CD4-positive, alpha-beta T cell treated with Interleukin-21 for 1 hour (primary cell): ENCODE data around the gene NADK.
"Not testable (repeated sequence)": the region's sequence is repeated elsewhere in the genome, so short reads cannot be mapped to it uniquely, and the experiment has no call there.

Source experiments
- DNase-seq: peaks from one replicate; pipeline ENCODE4 v3.0.0-alpha.2; 2020

Gene NADK

DNA sequence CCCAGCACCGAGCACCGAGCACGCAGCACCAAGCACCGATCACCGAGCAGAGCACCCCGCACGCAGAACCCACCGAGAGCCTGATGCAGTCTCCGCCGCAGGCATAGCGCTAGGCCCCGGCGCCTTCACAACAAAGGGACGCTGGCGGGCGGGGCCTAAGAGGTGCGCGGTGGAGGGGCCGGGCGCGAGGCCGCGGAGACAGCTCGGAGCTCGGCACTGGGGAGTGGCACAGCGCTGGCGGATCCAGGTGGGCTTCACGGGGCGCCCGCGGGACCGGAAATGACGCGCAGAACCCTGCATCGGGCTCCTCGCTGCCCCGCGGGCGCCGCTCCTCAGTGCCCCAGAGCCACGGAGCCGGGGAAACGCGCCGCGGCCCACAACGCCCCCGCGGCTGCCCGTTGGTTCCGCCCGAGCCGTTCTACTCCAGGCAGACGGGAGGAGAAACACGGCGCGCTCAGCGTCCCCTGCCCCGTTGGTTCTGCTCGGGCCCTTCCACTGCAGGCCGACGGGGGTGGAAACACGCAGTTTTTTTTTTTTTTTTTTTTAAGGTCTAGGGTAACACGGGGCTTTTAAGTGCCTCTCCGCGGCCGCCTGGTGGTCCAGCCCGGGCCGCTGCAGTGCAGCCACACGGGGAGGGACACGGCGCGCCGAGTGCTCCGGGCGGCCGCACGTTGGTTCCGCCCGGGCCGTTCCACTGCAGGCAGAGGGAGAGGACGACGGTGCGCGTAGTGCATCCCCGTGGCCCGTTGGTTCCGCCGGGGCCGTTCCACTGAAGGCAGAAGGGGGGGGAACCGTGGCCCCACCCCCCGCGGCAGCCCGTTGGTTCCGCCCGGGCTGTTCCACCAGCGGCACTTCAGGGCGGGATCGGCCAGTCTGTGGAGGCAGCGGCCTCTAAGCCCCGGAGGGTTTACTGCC lies 32.4 kb downstream of the NADK start:
- peak; percentile 82 for DNase-seq

DNA sequence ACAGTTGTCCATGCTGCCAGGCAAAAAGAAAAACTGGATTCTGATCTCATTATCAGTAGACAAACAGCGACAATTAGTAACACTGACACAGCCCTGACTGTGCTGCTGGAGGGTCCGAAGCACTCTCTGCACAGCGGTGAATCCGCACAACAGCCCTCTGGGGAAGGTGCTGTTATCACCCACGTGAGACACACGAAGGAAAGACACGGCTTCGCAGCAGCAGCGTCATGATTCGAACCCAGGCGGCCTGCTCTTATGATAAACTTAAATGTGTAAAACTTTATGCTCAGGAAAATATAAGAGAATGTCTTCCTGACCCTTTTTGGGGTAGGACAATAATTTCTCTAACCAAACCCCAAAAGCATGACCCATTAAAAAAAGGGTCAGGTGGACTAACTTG lies 35.7 kb downstream of the NADK start:
- DNase-seq, result not testable (repeated sequence)

DNA sequence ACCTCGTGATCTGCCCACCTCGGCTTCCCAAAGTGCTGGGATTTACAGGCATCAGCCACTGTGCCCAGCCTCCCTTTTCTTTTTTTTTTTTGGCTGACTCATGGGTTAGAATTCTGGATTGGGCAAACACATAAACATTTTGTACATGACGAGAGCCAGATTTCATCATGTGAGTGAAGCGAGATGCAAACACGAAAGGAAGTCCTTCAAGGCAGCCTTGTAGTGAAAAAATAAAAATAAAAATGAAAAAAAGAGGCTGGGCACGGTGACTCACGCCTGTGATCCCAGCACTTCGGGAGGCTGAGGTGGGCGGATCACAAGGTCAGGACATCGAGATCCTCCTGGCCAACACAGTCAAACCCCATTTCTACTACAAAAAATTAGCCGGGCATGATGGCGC lies 37.3 kb downstream of the NADK start:
- not testable (repeated sequence) for DNase-seq

DNA sequence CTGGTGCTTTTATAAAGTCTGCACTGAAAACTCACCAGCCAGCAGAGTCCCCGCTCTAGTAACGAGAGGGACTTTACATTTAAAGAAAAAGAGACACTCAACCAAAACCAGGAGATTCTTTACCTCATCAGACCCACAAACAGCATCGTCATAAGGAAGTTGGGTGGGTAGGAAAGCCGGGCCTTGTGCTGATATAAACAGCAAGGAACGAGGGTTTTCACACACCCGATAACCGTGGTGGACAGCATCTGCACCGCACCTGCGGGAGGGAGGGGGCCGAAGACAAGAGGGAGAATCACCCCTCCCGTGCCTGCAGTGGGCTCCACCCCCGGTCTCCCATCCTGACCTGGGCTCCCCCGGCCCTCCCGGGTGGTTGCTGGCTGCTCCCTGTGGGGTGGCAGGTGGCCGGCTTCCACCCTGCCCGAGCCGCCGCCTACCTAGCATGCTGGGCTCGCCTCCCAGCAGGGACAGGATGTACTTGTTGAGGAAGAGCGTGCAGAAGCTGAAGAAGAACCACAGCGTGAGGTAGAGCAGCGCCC lies 39.4 kb downstream of the NADK start:
- DNase-seq, result not testable (repeated sequence)

DNA sequence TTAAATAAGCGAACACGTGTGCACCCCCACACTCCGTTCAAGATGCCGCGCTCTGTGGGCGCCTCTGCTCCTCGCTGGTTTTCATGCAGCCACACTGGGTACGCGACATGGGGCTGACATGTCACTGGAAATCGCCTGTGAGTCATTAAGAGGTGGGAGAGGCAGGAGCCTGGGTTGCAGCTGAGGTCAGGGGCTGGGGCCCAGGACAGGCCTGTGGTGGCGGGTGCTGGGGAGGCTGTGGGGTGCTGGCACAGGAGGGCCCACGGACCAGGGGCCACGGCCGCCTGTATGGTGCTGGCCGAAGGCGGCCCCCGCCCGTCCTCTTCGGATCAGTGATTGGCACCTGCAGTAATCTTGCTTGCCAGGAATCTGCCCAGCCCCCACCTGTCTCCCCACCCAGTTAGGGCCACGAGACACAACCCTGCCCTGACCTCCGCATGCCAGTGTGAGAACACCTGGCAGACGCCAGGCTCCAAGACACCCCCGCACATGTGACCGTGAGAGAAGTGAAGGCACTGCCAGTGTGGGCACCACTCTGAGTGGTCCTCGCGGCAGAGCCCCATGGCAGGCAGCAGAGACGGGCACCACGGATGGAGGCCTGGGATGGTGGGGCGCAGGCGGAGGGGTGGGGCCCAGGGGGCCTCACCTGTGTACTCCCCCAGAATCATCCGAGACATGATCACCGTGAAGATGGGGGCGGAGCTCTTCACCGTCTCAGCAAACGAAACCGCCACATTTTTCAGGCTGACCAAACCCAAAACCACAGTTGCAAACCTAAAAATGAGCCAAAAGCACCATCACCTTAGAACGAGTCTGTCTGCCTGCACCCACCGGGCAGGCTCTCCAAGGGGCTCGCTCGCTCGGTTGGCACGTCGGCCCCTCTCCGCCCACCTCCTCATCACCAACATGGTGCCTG lies 40.3 kb downstream of the NADK start:
- not testable (repeated sequence) for DNase-seq

DNA sequence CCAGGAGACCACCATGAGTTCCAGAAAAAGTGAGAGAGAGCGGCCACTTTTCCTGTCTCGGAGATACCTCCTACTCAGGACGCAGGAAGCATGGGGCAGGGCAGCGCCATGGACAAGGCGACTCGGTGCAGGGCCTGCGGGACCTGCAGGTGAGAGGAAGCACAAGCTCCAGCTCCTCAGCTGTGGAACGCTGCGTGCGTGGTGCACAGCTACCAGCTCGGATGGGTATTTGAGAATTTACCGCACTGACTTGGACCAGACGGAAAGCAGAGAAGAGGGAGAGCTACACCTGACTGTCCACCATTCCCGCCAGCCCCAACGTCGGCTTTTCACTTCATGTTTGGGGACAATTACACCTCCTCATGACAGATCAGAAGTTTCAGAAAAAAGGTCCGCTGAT lies 45.9 kb downstream of the NADK start:
- DNase-seq, result no peak

DNA sequence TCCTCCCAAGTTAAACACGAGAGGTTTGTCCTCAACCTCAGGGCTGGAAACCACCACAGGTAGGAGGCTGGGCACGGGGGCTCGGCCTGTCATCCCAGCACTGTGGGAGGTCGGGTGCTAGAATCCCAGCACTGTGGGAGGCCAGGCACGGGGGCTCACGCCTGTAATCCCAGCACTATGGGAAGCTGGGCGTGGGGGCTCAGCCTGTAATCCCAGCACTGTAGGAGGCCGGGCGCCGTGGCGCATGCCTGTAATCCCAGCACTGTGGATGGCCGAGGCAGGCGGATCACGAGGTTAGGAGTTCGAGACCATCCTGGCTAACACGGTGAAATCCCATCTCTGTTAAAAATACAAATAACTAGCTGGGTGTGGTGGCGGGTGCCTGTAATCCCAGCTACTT lies 47.4 kb downstream of the NADK start:
- no peak for DNase-seq

DNA sequence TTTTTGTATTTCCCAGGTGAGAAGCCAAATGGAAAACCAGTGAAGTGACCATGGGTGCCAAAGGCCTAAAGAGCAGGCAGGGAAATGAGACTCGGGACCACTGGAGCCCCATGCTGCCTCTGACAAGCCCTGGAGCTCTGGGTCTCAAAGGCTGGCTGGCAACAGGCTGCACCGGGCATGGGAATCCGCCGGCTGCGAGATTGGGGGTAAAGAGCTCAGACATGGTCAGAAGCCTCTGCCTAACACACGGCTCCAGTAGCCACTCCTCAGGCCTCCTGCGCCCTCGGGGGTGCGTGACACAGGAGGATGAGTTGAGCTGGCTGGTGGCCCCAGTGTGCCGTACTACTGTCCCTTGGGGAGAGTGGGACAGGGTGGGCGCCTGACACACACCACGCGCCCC lies 48.0 kb downstream of the NADK start:
- not testable (repeated sequence) for DNase-seq

DNA sequence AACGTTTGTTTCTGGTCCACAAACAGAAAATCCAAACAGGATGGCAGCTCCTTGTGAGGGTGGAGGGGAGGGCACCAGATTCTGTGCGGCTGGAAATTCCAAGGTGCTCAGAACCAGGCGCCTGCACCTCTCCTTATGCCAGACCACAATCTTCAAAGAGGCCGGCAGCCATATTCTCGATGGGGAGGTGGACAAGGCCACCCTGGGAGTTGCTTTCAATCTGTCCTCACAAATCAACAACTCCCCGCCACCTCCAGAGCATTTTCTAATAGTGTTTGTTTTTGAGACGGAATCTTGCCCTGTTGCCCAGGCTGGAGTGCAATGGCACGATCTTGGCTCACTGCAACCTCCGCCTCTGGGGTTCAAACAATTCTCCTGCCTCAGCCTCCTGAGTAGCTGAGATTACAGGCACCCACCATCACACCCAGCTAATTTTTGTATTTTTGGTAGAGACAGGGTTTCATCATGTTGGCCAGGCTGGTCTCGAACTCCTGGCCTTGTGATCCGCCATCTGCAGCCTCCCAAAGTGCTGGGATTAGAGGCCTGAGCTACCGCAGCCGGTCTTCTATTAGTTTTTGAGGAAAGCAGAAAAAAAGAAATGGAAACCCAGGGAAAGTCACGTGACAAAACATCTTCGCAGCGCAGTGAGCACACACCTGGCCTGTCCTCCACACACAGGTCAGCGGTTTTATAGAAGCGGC lies 49.0 kb downstream of the NADK start:
- DNase-seq, result not testable (repeated sequence)

DNA sequence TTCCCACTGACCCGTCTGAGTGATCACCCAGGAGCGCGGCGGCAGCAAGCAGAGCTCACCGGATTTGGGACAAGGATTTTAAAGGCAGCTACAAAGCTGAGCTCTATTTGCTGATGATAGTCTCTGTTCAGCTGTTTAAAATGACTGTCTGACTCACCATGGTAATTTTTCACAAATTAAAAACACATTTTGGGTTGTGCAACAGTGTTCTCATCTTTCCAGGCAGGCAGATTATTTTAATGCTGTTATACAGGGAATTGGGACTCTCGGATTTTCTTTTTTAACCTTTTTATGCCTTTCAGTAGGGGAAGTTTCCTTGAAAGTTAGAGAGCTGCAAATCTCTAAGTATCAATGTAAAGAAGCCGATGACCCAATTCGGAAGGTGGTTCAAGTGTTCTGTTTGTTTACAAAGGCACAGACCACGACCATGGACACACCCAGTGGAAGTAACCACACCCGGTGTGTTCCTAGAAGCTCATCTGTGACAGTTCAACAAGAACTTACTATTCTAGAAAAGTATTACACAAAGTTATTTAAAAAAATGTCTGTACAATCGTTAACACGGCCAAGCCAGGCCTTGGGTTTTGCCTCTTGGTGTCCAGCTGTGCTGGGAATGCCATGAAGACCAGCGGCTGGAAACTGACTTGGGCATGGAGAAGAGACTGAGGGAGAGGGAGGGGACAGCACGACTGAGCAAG lies 49.8 kb downstream of the NADK start:
- peak; percentile 68 for DNase-seq

DNA sequence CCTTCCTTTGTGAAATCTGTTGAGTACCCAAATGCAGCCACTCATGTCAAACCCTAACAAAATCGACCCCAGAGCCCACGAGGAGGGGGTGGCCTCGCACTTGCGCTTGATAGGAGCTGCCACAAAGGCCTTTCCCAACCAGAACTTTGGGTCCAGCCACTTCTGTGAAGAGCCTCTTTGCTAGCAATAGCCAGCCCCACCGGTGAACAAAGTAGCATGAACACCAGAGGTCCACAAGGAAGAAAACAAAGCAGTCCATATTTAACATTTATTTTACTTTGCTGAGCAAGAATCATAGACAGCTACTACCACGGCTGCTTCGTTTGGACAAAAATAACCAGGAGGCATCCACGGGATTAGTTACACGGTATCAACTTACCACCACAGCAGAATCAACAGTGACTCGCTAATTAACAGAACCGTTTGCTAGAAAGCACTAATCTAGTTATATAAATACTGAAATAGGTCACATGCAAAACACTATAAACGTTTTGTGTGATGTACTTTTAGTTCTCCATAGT lies 51.1 kb downstream of the NADK start:
- DNase-seq, result not testable (repeated sequence)

DNA sequence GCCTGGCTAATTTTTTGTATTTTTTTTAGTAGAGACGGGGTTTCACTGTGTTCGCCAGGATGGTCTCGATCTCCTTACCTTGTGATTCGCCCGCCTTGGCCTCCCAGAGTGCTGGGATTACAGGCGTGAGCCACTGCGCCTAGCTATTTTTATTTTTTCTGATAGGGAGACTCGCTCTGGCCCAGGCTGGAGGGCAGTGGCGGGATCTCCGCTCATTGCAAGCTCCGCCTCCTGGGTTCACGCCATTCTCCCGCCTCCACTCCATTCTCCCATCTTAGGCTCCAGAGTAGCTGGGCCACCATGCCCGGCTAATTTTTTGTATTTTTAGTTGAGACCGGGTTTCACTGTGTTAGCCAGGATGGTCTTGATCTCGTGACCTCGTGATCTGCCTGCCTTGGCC lies 52.2 kb downstream of the NADK start:
- not testable (repeated sequence) for DNase-seq

DNA sequence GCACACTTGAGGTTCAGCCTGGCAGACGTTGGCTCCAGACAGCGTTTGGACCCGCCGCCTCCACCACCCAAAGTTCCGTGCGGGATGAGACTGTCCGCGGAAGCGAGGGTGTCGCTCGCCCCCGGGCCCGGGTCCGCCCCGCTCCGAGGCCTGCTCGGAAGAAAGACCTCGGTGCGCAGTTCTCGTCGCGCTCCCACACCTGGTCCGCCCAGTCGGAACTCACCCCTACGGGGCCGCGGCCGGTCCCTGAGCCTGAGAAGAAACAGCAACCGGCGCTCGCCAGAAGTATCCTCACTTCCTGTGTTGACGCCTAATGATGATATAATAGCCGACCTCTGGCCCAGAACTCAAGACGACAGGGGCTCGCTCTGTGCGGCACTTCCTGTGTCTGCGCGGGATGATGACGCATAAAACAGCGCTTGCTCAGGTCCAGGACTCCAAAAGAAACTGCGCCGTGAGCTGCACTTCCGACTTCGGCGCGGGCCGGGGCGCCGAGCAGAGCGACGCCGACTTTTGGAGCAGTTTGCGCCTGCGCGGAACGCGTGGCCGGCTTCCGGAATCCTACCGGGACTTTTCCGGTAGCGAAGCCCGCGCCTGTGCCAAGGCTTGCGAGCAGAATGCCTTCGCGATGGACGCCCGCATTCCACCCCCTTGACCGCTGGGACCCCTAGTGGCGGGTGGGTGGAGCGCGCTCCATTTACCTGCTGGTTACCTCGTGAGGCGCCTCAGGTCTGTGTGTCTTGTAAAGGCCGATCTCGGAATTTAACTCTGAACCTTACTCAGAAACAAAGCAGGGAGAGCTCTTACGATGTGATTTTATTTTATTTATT lies 54.0 kb downstream of the NADK start, which contains the start of gene CDK11A:
Gene CDK11A, minus strand, starts transcription at position 323 of the 830 bp plus-strand sequence. CDS start 1,539 bp downstream, outside the sequence.
- peak; percentile 99 for DNase-seq

DNA sequence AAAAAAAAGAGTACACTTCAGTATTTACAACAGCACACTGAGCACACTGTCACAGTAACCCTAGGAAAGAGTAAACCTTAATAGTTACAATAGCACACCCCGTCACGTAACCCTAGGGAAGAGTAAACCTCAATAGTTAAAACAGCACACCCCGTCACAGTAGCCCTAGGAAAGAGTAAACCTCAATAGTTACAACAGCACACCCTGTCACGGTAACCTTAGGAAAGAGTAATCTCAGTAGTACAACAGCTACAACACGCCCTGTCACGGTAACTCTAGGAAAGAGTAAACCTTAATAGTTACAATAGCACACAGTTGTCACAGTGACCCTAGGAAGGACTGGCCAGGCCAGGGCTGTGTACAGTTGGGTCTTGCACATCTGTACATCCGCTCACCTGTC lies 57.1 kb downstream of the NADK start:
- DNase-seq, result no peak

DNA sequence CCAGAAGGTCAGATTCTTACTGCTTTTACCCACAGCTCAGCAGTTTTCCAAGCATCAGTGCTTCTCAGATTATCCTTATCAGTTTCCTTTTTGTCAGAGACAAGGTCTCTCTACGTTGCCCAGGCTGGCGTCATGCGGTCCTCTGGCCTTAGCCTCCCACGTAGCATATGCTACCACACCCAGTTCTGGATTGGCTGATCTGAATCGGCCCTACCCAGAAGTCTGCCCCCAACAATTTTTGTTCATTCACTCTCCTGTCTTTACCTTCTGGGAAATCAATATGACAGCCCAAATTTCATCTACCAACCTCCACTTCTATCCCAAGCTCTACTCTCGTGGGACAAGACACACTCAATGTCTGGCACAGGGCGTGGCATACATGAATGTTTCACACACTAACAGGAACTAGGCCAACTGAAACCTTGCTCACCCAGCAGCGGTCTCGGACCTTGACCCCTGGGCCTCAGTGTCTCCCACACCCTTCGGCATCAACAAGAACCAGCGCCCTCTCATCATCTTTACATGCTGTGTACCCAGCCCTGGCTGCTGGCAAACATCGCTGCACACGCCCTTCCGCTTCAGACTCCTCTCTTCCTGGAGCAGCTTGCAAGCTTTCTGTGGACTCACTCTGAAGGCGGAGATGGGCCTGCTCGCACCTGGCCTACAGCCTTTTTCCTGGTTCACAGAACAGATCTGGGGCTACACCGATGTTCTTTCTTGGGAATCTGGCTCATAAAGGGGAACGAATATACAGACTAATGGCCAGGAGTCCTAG lies 63.0 kb downstream of the NADK start:
- DNase-seq, result not testable (repeated sequence)

DNA sequence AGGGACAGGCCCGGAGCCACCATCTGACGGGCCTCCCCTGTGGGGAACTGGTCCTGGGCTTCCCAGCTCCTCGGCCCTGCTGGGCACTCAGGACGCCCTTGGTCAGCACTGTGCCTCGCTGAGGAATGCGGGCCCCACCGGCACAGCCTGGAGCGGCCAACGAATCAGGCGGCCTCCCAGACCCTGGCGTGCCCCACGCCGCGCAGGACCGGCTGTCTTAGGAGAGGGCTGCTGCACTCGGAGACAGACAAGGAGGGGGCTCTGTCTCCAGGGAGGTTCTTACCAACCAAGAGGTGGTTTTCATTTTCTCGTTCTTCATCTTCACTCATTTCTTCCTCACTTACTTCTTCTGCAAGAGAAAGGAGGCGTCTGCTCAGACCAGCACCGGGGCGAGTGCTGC lies 70.4 kb downstream of the NADK start:
- not testable (repeated sequence) for DNase-seq

DNA sequence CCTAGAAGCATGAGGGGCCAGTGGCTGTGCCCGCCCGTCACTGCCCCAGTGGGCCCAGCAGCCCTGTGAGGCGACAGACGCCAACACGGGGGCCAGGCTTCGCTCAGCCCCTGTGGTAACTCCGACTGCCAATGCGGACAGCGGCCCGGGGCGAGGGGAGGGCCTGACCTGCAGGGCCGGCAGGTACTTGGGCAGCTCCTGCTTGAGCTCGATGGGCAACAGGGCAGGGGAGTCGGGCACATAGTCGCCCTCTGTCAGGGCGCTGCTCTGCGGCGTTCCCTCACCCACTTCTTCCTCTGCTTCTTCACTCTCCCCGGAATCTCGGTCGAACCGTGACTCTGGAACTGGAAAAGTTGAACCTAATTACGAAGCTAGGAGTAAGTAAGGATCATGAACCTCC lies 71.0 kb downstream of the NADK start:
- not testable (repeated sequence) for DNase-seq

DNA sequence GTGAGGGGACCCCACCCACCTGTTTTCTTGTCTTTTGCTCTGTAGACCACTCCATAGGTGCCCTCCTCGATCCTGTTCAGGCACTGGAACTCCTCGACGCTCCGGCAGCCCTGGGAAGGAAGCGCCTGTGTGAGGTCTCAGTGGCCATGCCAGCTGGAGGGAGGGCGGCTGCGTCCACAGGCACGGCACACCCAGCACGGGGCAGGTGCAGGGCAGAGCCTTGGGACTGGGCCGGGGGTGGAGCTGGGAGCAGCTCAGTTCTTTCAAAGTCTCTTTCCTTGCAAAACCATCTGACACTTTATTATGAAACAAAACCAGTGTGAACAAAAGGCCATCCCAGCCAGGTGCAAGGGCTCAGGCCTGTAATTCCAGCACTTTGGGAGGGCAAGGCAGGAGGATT lies 72.6 kb downstream of the NADK start:
- not testable (repeated sequence) for DNase-seq

DNA sequence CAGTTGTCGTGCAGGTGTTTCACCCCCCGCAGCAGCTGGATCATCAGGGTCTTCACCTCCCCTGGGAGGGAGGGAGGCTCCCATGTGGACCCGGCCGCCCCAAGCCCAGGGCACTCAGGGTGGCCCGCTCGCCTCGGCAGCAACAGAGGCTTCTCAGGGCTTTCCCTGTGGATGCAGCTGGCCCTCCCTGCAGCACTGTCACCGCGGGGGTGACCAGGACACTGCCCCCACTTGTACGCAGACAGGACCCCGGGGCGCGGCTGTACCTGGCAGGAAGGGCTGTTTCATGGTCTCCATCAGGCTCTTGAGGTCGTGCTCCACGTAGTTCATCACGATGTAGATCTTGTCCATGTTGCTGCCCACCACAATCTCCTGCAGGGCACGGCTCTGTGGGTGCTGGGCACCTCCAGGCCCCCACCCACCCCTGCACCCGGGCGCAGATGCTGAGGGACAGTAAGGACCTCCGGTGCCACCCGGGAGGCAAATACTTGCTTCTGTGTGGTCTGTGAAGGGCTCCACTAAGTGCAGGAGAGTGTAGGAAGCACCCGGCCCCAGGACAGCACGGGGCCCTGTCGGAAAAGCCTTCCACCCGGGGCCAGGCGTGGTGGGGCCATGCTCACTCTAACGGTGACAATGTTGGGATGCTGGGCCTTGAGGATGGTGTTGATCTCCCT lies 73.8 kb downstream of the NADK start:
- not testable (repeated sequence) for DNase-seq
